Fibroblast of lung (primary cell): Measurements from ENCODE around the gene CHI3L1. TPM values are rescaled to one million over a fixed set of nuclear protein-coding genes. Genes with fewer than 3 reads are reported as not detected.
A peak's percentile ranks its signal among the peaks of the same experiment; 100 is the strongest.

Experiments used
- DNase-seq, 2 donors: peaks; one replicate each; pipeline versions ENCODE4 v3.0.0 to v3.0.0-alpha.2; 2010; ENCODE audit warnings: low read depth in 2 of 2
- H2AFZ ChIP-seq: 2 replicates; pipeline ENCODE4 v1.5.1; 2012; ENCODE audit warnings: low read length, control low read depth, inconsistent platforms
- H3K27ac ChIP-seq: 2 replicates; pipeline ENCODE4 v1.5.1; 2011; ENCODE audit warnings: low read length, control low read depth; ENCODE audit not compliant: insufficient read depth
- H3K27me3 ChIP-seq: 2 replicates; pipeline ENCODE4 v1.5.1; 2011; ENCODE audit warnings: mild to moderate bottlenecking, low read length; ENCODE audit not compliant: control insufficient read depth, insufficient read depth
- H3K36me3 ChIP-seq: 2 replicates; pipeline ENCODE4 v1.5.1; 2011; ENCODE audit warnings: low read length; ENCODE audit not compliant: control insufficient read depth, insufficient read depth
- H3K4me1 ChIP-seq: 2 replicates; pipeline ENCODE4 v1.5.1; 2011; ENCODE audit warnings: low read length; ENCODE audit not compliant: control insufficient read depth, insufficient read depth; ENCODE audit errors: extremely low read depth
- H3K4me2 ChIP-seq: 2 replicates; pipeline ENCODE4 v1.5.1; 2011; ENCODE audit warnings: low read length, control low read depth; ENCODE audit not compliant: insufficient read depth; ENCODE audit errors: extremely low read depth
- H3K4me3 ChIP-seq, 4 experiments: fragments of 200-600 bp in 1 of 4; sonication (generic) in 1 of 4; replicated peaks in 1 of 4; 2 replicates each; pipeline ENCODE4 v1.5.1; 2011 to 2016; ENCODE audit warnings: low read length in 4 of 4, low read depth in 3 of 4, mild to moderate bottlenecking in 3 of 4, control low read depth in 2 of 4, inconsistent platforms in 1 of 4, mixed read lengths in 1 of 4; ENCODE audit not compliant: insufficient read depth in 1 of 4; ENCODE audit errors: control extremely low read depth in 1 of 4
- H3K79me2 ChIP-seq: 2 replicates; pipeline ENCODE4 v1.5.1; 2012; ENCODE audit warnings: mild to moderate bottlenecking, low read length, inconsistent platforms; ENCODE audit not compliant: control insufficient read depth, insufficient read depth
- H3K9ac ChIP-seq: 2 replicates; pipeline ENCODE4 v1.5.1; 2011; ENCODE audit warnings: mild to moderate bottlenecking, low read length, control low read depth; ENCODE audit not compliant: insufficient read depth
- H3K9me3 ChIP-seq: 2 replicates; pipeline ENCODE4 v1.5.1; 2012; ENCODE audit warnings: low read depth, low read length; ENCODE audit not compliant: control insufficient read depth, insufficient read depth
- H4K20me1 ChIP-seq: 2 replicates; pipeline ENCODE4 v1.5.1; 2011; ENCODE audit warnings: low read length; ENCODE audit not compliant: control insufficient read depth, insufficient read depth; ENCODE audit errors: extremely low read depth
- EZH2 ChIP-seq: IDR thresholded peaks from 2 replicates; pipeline ENCODE4 v1.5.1; 2012; ENCODE audit warnings: low read length, control low read depth, mild to moderate bottlenecking; ENCODE audit errors: missing control alignments
- polyA plus RNA-seq, 2 donors: library from polyadenylated mRNA; depleted of rRNA in 1 of 2; stranded (reverse) in 1 of 2; unstranded in 1 of 2; fragments of >200 nt; gene quantifications; 2 replicates each; pipeline ENCODE4 v1.2.1, GENCODE V29; 2011 to 2012; ENCODE audit warnings: missing spikeins in 1 of 2
- total RNA-seq: library from RNA; depleted of rRNA; stranded (reverse); fragments of >200 nt; gene quantifications from 2 replicates; pipeline ENCODE4 v1.2.1, GENCODE V29; 2014
- TF ChIP-seq, protein P1 (sequence below), 2 donors: IDR thresholded peaks in 1 of 2; conservative IDR thresholded peaks in 1 of 2; 1 replicate in 1 of 2; 2 replicates in 1 of 2; pipeline ENCODE4 v1.5.1; 2011 to 2012; ENCODE audit warnings: low read length in 2 of 2, control low read depth in 1 of 2, inconsistent platforms in 1 of 2, low read depth in 1 of 2, mild to moderate bottlenecking in 1 of 2

CHI3L1 gene
- total and polyA plus RNA-seq, 2 donors (not counting 1 experiment from before 2014, with no cell fraction given) = 3.0 to 42.8 TPM

GRCh38 chr1:203152158-203153034 lies 34.1 kb downstream of the CHI3L1 start:
- peak in 1 of 2 donors; percentile 92 for DNase-seq
- Histone ChIP-seq H3K9ac (no peak overlapping the region), H3K36me3 (no peaks in the 10 kb centered on the region), H3K9me3 (no peaks in the 10 kb centered on the region), H3K4me1 (peaks cover 18% of the 10 kb centered on the region), H3K27ac (no peak overlapping the region), H2AFZ (no peak overlapping the region), H3K79me2 (no peaks in the 10 kb centered on the region), H4K20me1 (no peaks in the 10 kb centered on the region), H3K4me3 (no peak overlapping the region), H3K4me2 (no peak overlapping the region), H3K27me3 (peaks cover 2% of the 10 kb centered on the region)
- TF ChIP-seq, protein P1, sequence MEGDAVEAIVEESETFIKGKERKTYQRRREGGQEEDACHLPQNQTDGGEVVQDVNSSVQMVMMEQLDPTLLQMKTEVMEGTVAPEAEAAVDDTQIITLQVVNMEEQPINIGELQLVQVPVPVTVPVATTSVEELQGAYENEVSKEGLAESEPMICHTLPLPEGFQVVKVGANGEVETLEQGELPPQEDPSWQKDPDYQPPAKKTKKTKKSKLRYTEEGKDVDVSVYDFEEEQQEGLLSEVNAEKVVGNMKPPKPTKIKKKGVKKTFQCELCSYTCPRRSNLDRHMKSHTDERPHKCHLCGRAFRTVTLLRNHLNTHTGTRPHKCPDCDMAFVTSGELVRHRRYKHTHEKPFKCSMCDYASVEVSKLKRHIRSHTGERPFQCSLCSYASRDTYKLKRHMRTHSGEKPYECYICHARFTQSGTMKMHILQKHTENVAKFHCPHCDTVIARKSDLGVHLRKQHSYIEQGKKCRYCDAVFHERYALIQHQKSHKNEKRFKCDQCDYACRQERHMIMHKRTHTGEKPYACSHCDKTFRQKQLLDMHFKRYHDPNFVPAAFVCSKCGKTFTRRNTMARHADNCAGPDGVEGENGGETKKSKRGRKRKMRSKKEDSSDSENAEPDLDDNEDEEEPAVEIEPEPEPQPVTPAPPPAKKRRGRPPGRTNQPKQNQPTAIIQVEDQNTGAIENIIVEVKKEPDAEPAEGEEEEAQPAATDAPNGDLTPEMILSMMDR (conservative IDR thresholded peaks at IDR 0.05 in 1 of 2, IDR thresholded peaks at IDR 0.05 in 1 of 2; ENCODE audit: low read depth in 1 of 2, low read length in 2 of 2) = no peak
- TF ChIP-seq EZH2 = no peak

- H3K79me2 ChIP-seq = no peaks in the 10 kb centered on the region
- DNase-seq = no peak
- no peaks in the 10 kb centered on the region for H3K9me3 ChIP-seq
- H3K9ac ChIP-seq = no peak overlapping the region
- no peak overlapping the region for H3K4me3 ChIP-seq
- H3K36me3 ChIP-seq = no peaks in the 10 kb centered on the region
- H3K4me1 ChIP-seq = peaks cover 18% of the 10 kb centered on the region
- no peak overlapping the region for H2AFZ ChIP-seq
- no peaks in the 10 kb centered on the region for H3K27me3 ChIP-seq
- no peak overlapping the region for H3K4me2 ChIP-seq
- H4K20me1 ChIP-seq = no peaks in the 10 kb centered on the region
- no peak overlapping the region for H3K27ac ChIP-seq
- TF ChIP-seq EZH2 = no peak
- TF ChIP-seq, protein P1 (conservative IDR thresholded peaks at IDR 0.05 in 1 of 2, IDR thresholded peaks at IDR 0.05 in 1 of 2; ENCODE audit: low read depth in 1 of 2, low read length in 2 of 2) = no peak
These were observed 34.9 kb downstream of the CHI3L1 start for GRCh38 chr1:203151362-203152157.
